ENCODE results near the gene RXFP1.

Gene RXFP1

DNA sequence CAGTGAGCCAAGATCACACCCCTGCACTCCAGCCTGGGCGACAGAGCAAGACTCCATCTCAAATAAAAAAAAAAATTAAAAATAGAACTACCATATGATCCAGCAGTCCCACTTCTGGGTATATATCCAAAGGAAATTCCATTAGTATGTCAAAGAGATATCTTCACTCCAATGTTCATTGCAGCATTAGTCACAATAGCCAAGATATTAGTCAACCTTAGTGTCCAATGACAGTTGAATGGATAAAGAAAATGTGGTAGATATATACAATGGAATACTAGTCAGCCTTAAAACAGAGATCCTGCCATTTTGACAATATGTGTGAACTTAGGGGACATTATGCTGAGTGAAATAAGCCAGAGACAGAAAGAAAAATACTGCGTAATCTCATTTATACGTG, 100.6 kb downstream of the RXFP1 start:
- DNase-seq, result no peak

DNA sequence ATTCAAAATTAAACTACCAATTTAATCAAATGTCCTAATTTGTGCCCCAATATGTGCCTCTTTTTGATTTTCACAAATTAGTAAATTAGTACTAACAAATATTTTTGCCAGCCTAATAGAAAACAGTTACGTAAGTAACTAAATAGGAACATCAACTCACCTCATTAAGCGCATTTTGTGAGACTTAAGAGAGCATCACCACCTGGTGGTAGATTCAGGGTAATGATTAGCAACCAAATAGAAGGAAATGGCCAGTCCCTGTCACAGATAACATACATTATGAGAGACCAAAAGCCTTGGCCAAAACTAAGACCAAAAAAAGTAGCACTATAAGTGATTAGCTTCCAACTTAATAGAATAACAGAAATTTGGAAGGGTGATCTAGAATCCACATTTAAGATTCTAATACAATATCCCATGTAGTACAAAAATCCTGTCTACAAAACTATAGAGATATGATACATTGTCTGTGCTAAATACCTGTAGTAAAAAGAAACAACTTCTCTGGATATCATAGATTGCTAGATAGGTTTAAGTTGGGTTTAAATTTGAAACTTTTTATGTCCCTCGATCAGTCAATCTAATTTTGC, 103.3 kb downstream of the RXFP1 start:
- DNase-seq, result peak; percentile 86

DNA sequence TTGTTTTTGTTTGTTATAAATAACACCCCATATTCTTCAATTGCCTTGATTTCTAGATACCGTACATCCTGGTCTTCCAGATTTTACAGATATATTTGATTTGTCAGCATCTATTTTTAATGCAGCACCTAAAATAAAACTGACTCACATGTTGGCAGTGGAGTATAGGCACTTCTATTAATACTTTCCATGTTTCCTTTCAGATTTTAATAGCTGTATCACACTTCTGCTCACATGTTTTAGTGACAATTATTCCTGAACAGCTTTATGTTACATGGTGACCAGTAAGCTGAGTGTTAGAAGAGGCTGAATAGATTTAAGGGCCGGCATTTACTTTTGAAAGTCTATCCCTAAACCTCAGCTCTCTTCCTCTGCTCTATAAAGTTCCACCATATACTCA, 103.9 kb downstream of the RXFP1 start:
- DNase-seq, result no peak

DNA sequence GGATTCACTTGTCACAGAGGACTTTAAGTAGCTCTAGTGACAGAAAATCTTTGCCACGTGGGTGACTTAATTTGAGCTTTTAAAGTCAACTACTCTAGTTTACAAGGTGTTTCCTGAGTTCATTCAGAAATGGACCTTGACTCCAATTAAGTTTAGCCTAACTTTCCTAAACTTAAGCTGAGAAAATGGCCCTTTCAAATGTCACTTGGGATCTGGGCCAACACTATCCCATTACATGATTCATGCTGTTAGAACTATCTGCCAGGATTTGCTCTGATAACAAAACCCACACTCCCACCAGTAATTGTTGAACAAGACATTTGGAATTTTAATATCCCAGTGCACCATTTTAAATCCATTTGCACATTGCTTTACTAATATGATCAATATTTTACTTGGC, 109.2 kb downstream of the RXFP1 start:
- DNase-seq, result no peak

DNA sequence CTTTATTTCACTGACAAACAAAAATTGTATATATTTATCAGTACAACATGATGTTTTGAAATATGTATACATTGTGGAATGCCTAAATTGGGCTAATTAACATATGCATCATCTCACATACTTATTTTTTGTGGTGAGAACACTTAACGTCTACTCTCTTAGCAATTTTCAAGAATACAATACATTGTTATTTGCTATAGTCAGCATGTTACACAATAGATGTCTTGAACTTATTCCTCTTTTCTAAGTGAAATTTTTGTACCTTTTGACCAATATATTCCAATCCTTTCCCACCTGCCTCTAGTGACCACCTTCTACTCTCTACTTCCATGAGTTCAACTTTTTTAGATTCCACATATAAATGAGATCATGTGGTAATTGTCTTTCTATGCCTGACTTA, 114.9 kb downstream of the RXFP1 start:
- DNase-seq, result no peak

DNA sequence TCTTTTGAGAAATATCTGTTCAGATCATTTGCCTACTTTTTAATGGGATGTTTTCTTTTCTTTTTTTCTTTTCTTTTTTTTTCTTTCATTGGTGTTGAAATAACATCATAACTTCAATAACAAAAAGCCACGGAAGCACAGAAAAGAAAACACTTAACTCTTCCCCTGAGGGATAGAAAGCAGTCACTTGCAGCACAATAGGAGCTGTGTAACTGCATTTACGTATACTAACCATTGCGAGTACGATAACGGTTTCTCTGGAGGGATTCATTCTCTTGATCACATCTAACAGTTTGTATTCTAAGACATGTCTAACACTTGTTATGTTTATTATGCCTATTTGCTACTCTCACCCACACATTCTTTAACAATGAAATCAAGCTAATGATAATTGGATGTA, 122.7 kb downstream of the RXFP1 start:
- no peak for DNase-seq

DNA sequence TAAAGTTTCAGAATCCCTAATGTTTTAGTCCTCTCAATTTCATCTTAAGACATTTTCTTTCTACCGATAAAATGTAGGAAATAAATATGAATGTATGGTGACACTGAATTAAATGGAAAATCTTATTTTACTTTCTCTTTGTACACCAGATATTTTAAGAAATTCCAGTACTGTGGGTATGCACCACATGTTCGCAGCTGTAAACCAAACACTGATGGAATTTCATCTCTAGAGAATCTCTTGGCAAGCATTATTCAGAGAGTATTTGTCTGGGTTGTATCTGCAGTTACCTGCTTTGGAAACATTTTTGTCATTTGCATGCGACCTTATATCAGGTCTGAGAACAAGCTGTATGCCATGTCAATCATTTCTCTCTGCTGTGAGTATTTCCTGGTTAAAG, 123.1 kb downstream of the RXFP1 start:
- DNase-seq, result no peak

DNA sequence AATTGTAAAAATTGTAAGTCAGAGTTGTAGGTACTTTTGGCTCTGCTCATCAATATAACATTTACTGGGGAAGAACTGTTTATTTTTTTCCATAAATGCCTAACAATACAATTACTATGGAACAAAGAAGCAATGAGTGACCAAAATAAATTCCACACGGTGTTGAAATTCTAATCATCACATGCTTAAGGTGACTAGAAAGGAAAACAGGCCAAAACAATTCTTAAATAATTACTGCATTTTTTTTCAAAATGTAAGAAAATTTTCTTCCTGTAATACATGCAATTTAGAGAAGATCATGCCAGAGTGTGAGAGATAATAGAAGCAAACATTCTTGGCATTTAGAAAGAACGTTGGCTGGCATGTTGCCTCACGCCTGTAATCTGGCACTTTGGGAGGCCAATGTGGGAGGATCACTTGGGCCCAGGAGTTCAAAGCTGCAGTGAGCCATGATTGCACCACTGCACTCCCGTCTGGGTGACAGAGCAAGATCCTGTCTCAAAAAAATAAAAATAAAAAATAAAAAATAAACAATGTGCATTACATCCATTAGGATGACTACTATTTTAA, 127.5 kb downstream of the RXFP1 start:
- no peak for DNase-seq

DNA sequence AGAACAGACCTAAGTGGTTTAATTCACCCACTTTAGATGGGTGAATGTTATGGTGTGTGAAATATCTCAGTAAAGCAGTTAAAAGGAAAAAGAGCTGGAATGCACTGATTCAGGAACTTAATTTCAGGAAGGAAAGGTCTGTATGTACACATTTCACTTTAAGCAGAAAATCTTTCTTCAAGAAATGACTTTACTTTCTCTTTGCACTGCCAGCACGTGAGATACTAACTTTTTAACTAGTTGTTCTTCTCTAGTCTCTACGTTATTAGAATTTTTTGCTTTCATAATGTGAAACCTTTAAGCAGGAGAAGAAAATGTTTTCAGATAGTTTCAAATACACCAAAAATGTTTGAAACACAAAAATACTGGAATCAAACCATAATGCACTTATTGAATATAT, 131.2 kb downstream of the RXFP1 start:
- DNase-seq, result no peak

DNA sequence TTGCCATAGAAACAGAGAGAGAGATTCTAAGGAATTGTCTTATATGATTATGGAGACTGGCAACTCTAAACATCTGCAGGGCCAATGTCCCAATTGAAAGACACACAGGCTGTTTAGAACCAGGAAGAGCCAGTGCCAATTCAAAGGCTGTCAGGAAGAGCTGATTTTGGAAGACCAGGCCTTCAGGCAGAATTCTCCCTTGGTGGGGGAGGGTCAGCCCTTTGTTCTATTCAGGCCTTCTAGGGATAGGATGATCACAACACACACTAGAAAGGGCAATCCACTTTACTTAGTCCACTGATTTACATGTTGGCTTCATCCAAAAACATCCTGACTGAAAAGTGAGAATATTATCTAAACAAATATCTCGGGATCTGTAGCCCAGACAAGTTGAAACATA, 134.8 kb downstream of the RXFP1 start:
- DNase-seq, result no peak

DNA sequence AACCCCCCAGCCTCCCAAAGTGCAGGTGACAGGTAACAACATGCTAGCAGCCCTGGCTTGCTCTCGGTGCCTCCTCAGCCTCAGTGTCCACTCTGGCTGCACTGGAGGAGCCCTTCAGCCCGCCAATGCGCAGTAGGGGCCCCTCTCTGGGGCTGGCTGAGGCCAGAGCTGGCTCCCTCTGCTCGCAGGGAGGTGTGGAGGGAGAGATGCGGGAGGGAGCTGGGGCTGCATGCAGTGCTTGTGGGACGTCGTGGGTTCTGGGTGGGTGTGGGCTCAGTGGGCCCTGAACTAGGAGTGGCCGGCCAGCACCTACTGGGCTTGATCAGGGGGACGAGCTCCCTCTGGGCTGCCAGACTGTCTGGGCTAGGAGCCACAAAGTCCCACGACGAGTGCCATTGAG, 135.6 kb downstream of the RXFP1 start:
- no peak for DNase-seq

DNA sequence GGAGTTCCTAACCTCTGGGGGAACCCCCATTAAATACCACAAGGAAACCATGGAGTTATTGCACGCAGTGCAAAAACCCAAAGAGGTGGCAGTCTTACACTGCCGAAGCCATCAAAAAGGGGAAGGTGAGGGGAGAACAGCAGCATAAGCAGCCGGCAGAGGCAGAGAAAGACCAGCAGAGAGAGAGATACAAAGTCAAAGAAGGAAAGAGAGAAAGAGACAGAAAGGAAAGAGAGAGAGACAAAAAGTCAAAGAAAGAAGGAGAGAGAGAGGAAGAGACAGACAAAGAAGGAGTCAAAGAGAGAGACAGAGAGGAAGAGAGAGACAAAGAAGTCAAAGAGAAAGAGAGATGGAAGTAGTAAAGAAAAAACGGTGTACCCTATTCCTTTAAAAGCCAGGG, 141.6 kb downstream of the RXFP1 start:
- DNase-seq, result peak; percentile 75

DNA sequence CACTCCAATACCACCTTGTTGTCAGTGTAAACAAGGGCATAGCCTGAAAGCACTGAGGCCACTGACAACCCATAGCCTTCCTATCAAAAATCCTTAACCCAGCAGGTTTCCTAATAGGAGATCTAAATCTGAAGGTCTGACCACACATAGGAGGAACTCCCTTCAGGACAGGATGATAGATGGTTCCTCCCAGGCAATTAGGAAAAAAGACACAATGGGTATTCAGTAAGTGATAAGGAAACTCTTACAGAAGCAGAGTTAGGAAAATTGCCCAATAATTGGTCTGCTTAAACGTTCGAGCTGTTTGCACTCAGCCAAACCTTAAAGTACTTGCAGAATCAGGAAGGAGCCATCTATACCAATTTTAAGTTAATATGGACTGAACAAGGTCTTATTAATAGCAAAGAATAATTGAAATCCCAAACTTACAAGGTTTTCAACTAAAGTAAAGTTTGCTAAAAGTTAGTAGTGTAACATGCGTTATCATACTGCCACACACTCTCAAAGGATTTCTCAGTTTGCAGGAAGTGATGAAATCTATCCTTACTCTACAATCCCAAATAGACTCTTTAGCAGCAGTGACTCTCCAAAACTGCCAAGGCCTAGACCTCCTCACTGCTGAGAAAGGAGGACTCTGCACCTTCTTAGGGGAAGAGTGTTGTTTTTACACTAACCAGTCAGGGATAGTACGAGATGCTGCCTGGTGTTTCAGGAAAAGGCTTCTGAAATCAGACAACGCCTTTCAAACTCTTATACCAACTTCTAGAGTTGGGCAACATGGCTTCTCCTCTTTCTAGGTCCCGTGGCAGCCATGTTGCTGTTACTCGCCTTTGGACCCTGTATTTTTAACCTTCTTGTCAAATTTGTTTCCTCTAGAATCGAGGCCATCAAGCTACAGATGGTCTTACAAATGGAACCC, 142.3 kb downstream of the RXFP1 start:
- DNase-seq, result peak; percentile 83

DNA sequence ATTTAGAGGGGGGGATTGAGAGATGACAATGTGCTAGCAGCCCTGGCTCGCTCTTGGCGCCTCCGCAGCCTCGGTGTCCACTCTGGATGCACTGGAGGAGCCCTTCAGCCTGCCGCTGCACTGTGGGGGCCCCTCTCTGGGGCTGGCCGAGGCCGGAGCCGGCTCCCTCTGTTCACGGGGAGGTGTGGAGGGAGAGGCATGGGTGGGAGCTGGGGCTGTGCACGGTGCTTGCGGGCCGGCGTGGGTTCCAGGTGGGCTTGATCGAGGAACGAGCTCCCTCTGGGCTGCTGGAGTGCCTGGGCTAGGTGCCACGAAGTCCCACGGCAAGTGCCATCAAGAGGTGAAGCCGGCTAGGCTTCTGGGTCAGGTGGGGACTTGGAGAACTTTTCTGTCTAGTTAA, 143.1 kb downstream of the RXFP1 start:
- no peak for DNase-seq

DNA sequence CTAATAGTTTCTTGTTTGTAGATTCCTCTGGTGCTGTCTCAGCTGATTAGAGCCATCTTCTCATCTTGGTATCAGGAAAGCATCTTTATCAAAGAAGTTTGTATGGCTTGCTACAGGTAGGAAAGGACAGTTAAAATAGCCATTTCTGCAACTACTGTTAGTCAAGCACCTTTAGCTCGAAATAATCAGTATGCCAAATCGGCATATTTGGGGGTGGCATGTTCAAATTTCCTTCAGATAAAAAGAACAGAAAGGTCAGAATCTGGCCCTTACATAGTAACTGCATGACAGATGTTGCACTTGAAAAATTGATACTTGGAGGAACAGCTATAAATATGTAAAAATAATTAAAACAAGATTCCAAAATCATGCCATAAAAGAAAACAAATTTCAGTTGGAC, 145.2 kb downstream of the RXFP1 start:
- no peak for DNase-seq

DNA sequence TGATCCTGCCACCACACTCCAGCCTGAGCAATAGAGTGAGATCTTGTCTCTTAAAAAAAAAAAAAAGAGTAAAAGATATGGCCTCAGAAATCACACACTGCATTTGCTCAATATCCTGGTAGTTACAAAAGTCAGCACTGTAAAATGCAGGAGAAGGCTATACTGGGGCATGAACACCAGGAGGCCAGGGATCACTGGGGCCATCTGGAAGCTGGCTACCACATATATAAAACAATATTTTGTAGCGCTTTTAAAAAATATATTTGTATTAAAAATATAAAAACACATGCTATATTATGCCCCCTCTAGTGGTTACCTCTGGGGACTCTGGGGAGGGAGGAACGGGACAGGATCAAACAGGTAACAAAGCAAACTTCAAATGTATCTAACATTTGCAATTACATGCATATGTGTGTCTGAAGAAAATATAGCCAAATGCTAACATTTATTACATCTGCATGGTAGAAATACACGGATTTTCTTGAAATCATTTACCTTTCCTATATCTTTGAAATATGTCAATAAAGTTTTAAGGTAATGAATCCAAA, 146.0 kb downstream of the RXFP1 start:
- peak; percentile 83 for DNase-seq

DNA sequence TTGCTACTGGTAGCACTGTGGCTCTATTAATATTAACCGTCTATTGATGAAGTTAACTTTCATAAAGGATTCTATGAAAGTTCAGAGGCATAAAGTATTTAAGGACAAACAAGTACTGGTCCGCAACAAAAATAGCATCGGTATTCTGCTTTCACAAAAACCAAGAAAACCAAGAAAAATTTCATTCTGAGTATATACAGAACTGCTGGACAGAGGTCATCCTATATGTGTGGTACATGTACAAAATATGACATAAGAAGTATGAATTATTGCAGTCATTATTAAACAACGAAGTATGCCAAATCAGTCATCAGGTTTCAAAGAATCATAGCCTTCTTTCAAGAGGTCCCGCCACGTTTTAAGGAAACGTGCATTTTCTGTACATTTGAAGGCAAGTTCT, 147.6 kb downstream of the RXFP1 start:
- no peak for DNase-seq

DNA sequence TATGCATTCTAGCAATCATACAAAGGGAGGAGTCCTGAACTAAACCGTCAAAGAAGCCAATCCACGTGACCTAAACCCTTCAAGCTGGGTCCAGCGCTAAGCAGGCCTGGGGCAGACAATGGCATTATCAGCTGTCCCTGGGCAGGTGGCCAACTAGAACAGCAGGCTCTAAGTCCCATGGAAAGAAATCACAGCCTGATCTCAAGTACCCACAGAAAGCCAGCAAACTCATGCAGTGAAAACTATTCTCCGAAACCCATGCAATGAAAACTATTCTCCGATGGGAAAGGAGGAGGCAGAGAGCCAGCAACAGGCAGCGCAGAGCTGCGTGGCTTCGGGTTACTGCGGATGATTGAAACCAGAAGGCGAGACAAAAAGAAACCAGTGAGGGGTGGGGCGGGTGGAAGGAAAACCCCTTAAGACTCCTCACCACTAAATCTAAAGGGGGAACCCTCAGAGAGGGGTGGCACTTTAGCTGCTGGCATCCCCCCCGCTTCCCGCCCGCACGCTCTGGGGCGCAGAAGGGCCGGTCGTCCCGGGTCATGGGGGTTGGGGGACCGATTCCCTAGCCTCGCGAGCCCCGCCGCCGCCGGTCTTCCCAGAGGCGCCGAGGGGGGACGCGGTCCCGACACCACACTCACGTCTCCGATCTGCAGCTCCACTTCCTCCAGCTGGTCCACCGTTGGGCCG, 149.4 kb downstream of the RXFP1 start:
- peak; percentile 91 for DNase-seq

DNA sequence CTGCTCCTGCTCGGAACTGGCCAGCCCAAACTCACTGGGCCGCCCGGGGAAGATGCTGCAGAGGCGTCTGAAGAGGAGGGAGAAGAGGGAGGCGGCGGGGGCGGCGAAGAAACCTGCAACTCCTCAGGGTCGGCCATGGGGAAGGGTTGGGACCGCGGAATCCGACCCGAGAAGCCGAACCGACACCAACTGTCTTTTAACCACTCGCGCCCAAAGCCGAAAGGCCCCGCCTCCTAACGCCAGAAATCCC, 149.9 kb downstream of the RXFP1 start, which contains the start of gene C4orf46:
TSS of gene C4orf46 (minus strand) at position 223 of the 250 bp plus-strand sequence. CDS start at position 137, 86 bp downstream.
- no peak for DNase-seq

DNA sequence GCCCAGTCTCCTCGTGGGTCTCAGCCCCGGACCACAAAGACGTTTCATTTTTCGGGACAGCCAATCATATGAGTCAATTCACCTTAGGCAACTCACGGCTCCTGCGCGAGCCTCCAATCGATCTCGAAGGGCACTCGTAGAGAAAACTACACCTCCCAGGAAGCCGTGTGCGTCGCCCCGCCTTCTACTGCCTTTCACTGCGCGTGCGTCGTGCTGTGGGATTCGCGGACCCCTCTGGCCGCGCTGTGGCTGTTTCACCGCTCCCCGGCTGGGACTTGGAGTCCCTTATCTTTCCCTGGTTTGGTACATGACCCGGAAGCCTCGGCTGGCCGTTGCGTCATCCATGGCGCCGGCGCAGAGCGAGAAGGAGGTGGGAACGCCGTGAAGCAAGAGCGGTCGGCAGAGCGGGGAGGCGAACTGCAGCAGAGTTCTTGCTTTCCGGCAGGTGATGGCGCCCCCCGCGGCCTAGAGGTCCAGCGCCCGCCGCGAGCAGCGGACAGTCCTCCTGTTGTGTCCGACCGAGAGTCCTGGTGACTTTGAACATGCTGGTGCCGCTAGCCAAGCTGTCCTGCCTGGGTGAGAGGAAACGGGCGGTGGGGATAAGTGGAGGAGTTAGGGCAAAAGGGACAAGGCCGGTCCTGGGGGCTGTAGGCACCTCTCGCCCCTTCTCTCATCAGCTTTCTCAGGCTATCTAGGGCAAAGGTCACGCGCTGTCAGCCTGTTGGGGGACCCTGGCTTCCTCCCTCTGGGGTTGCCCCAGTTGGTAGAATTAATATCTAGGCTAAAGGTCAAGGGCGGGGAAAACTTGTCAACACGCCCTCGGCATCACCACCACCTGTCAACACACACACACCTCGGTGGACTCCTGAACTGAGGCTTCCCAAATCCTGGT, 150.5 kb downstream of the RXFP1 start, which contains the start of gene ETFDH:
TSS of gene ETFDH (plus strand) at position 382 of the 892 bp plus-strand sequence. CDS start at position 543, 161 bp downstream.
- peak; percentile 100 for DNase-seq

DNA sequence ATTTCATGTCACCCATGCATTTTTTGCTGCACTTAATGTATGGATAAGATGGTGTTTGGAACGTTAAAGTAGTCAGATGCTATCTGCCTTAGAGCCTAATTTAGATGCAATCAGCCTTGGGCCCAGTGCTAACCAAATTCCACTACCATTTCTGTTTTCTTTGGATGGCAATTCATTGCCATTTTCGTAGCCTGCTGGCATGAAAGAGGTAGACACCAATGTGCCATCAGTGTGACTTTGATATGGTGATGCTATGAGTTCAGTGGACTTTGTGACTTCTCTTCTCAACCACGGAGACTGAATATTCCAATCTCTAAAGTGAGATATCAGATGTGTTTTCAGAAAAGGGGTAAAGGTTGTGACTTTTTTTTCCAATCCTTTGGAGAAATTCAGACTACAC, 152.0 kb downstream of the RXFP1 start:
- no peak for DNase-seq

DNA sequence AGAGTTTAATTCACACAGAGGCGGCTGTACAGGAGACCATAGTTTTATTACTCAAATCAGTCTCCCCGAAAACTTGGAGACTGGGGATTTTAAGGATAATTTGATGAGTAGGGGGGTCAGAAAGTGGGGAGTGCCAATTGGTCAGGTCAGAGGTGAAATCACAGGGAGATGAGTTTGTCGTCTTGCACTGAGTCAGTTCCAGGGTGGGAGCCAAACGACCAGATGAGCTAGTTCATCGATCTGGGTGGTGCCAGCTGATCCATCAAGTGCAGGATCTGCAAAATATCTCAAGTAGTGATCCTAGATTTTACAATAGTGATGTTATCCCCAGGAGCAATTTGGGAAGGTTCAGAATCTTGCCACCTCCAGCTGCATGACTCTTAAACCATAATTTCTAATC, 154.4 kb downstream of the RXFP1 start:
- no peak for DNase-seq
